GM12891 (cell line): ENCODE measurements around the gene OOSP3.

Experiments
- PAX5 ChIP-seq: IDR thresholded peaks from 2 replicates; pipeline ENCODE4 v1.6.1; 2011; ENCODE audit warnings: low read length, moderate library complexity, mild to moderate bottlenecking; ENCODE audit not compliant: insufficient read depth, severe bottlenecking
- POLR2A ChIP-seq: IDR thresholded peaks from 2 replicates; pipeline ENCODE4 v1.6.1; 2011; ENCODE audit warnings: low read depth, low read length, control low read depth
- POLR2AphosphoS5 ChIP-seq: IDR thresholded peaks from 2 replicates; pipeline ENCODE4 v1.6.1; 2011; ENCODE audit warnings: low read depth, low read length, control low read depth
- POU2F2 ChIP-seq: IDR thresholded peaks from 2 replicates; pipeline ENCODE4 v1.6.1; 2011; ENCODE audit warnings: low read depth, mild to moderate bottlenecking, control low read depth, low read length, moderate library complexity
- SPI1 ChIP-seq: IDR thresholded peaks from 2 replicates; pipeline ENCODE4 v1.6.1; 2011; ENCODE audit warnings: low read depth, low read length, control low read depth
- TAF1 ChIP-seq: IDR thresholded peaks from 2 replicates; pipeline ENCODE4 v1.6.1; 2011; ENCODE audit warnings: low read depth, low read length, control low read depth

DNA sequence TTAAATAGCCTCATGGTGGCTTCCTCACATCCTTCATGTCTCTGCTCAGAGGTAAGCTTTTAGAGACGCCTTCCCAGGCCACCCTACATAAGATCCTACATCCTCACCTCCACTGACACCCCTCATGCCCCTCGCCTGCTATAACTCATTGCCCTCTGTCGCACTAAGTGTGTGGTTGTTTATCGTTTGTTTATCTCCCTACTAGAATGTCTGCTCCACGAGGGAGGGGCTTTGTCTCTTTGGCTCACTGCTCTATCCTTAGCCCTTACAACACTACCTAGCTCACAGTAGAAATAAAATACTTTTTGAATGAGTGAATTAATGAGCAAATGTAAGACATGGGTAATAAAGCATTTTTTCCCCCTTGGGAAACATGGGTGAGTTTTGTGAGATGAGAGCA, 32.0 kb upstream of the OOSP3 start:
- TF ChIP-seq POLR2AphosphoS5 = no peak
- no peak for TF ChIP-seq POLR2A
- TF ChIP-seq PAX5 = no peak
- TF ChIP-seq TAF1 = no peak
- no peak for TF ChIP-seq SPI1
- TF ChIP-seq POU2F2 = no peak
